GM21529 (cell line): Measurements from ENCODE around the gene KRTAP4-8.
"Not testable (repeated sequence)": the region's sequence is repeated elsewhere in the genome, so short reads cannot be mapped to it uniquely, and the experiment has no call there.

ENCODE experiments used
- ATAC-seq: cut with Tn5 transposase; IDR thresholded peaks from one replicate; pipeline ENCODE4 v1.9.1; 2021; ENCODE audit not compliant: unreplicated experiment

Gene KRTAP4-8

GRCh38 chr17:41108728-41109386 is 10.9 kb upstream of the KRTAP4-8 start:
- ATAC-seq: not testable (repeated sequence)

DNA sequence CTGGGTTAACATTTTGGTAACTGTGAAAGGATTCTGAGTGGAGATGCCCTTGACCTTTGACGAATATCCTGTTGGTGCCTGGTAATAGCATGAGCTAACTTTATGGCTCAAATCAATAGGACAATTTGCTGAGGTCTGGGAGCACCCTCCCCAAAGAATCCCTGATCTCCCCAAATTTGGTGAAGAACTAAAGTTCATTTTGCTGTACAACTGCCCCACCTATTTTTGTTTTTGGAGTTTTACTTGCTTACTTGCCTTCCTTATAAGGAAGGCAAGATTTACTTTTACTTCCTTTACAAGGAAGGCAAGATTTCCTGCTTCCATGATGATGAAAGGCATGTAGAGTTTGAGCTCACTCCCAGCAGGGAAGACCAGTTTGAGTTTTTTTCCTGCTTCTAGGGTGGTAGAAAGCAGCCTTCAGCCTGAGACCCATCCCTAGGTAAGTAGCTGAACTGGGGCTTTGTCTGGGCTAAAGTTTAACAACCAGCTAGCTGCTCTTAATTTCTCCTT is 10.1 kb upstream of the KRTAP4-8 start:
- no peak for ATAC-seq

DNA sequence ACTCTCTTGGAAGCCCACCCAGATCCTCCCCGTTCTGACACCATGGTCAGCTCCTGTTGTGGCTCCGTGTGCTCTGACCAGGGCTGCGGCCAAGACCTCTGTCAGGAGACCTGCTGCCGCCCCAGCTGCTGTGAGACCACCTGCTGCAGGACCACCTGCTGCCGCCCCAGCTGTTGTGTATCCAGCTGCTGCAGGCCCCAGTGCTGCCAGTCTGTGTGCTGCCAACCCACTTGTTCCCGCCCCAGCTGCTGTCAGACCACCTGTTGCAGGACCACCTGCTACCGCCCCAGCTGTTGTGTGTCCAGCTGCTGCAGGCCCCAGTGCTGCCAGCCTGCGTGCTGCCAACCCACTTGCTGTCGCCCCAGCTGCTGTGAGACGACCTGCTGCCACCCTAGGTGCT is 7.4 kb upstream of the KRTAP4-8 start, which contains the start of gene KRTAP4-9:
Gene KRTAP4-9, plus strand, starts transcription at position 43 of the 400 bp plus-strand sequence. Its CDS starts 0 bp downstream, at position 43.
- ATAC-seq: not testable (repeated sequence)

DNA sequence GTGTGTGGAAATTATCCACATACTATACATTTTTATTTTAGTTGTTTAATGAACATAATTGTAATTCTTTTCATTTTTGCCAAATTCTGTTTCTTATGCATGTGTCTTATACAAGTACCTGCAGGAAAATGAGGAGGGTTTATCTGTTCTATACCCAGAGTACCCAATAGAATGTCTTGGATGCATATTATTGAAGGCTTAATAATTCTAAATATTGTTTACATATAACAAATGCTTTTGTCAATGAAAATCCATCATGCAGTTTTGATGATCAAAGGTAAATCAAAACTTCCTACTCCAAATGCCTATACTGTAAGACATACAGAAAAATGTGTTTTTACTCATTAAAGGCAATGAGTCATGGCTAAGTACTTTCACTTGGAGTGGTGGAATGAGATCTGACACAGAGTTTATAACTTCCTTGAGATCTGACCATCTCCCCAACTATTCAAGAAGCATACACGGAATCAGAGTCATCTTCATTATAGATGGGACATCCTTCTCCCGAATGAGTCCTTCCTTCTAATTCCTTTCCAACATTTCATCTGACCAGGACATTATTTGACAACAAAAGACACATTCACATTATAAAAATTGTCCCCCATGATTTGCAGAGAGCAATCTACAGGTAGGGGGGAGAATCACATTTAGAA is 6.6 kb upstream of the KRTAP4-8 start:
- ATAC-seq: not testable (repeated sequence)

DNA sequence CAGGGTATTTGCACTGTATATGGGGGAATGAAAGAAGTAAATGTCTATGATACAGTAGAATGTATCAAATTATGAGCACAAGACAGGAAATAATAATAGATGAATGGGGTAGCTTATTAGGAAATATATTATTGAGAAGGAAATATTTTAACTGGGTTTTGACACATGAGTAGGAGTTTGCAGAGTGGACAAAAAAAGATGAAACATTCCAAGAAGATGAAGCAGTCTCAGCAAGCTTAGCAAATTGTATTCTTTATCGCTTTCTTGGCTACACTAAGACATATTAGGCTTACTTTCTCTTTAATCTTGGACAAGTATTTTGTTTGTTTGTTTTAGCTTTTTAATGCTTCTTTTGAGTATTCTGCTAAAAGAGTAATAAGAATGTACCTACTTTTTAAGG is 6.0 kb upstream of the KRTAP4-8 start:
- no peak for ATAC-seq

GRCh38 chr17:41101586-41102259 is 3.8 kb upstream of the KRTAP4-8 start, which contains the start of gene KRTAP4-16:
Gene KRTAP4-16 (minus strand): TSS chr17:41102209. CDS start chr17:41102209, 0 bp downstream.
- no peak for ATAC-seq

DNA sequence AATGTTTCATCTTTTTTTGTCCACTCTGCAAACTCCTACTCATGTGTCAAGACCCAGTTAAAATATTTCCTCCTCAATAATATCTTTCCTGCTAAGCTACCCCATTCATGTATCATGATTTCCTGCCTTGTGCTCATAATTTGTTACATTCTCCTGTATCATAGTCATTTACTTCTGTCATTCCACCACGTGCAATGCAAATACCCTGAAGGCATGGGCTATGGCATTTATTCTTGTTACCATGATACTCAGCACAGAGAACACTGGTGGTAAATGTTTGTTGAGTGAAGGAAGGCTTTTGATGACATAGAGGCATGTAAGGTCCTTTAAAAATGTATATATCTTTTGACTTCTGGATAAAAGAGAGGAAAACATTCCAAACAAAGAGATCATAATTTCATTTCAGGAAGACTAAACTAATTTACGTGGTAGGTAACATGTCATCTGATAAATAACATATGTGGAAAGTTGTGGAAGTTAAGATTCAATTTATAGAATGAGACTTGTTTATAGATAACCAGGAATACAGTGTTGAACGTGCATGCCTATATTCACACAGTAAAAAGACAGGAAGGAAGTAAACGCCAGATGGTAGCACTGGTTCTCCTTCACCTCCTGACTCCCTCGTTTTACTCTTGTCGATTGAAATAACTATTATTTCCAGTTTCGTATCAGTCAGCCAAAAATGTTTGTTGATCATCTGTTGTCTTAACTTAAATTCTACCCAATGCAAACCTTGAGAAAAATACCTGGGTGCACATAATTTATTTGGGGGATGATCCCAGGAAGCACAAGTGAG is 1.9 kb upstream of the KRTAP4-8 start:
- ATAC-seq: not testable (repeated sequence)

GRCh38 chr17:41098481-41098880 is 539 bp upstream of the KRTAP4-8 start:
- no peak for ATAC-seq

DNA sequence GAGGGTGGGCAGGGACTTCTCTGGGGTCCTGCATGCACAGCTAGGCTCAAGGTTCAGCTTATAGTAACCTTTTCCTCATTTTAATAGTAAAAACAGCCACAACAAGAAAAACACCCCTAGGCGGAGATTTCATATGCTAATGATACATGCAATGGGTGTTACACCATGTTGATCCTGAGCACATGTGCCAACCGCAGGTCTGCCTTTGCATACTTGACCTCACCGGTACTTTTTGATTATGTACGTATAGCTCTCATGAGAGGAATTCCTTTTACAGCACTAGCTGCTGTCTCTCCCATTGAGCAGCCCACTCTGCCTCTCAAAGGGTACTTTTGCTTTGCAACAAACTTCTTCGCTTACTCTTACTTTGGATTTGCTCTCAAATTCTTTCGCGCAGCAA is 1.9 kb downstream of the KRTAP4-8 start:
- no peak for ATAC-seq

- not testable (repeated sequence) for ATAC-seq
Measured at GRCh38 chr17:41088760-41089352, 9.1 kb downstream of the KRTAP4-8 start.

GRCh38 chr17:41084100-41084856 is 13.7 kb downstream of the KRTAP4-8 start, which contains the start of gene KRTAP4-7:
Gene KRTAP4-7 (plus strand): TSS chr17:41084150. CDS start chr17:41084207, 57 bp downstream.
- not testable (repeated sequence) for ATAC-seq

- ATAC-seq: not testable (repeated sequence)
Measured at GRCh38 chr17:41083427-41083826, 14.5 kb downstream of the KRTAP4-8 start.

- ATAC-seq: no peak
Measured at GRCh38 chr17:41082626-41083025, 15.3 kb downstream of the KRTAP4-8 start.

GRCh38 chr17:41076788-41077187 is 21.2 kb downstream of the KRTAP4-8 start:
- ATAC-seq: no peak

DNA sequence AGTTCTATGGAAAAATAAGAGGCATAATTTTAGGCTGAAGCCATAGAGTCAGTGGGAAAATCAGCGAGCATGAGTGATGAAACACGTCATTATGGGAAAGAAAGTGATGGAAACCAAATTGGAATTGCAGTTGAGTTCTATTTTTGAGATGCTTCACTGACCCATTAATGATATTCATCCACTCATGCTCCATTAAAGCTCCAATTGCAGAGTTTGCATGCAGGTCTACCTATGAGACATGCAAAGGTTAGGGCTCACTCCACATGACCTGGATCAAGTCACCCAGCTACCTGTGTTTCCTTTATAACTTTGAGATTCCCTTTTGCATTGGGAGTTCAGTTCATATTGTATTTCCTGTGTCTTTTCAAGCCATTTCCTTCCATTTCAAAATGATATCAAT is 24.3 kb downstream of the KRTAP4-8 start:
- no peak for ATAC-seq

GRCh38 chr17:41071606-41072360 is 26.2 kb downstream of the KRTAP4-8 start:
- ATAC-seq: no peak

GRCh38 chr17:41069031-41069430 is 28.9 kb downstream of the KRTAP4-8 start:
- no peak for ATAC-seq

GRCh38 chr17:41067281-41067680 is 30.7 kb downstream of the KRTAP4-8 start:
- no peak for ATAC-seq
